HG02852 (cell line): ENCODE data around the gene SMURF1.
"Not testable (repeated sequence)": the region's sequence is repeated elsewhere in the genome, so short reads cannot be mapped to it uniquely, and the experiment has no call there.

Source experiments
- ATAC-seq: cut with Tn5 transposase; IDR thresholded peaks from one replicate; pipeline ENCODE4 v1.9.1; 2021; ENCODE audit warnings: mild to moderate bottlenecking, moderate library complexity; ENCODE audit not compliant: unreplicated experiment

SMURF1 gene

GRCh38 chr7:99061001-99061776 is 82.7 kb downstream of the SMURF1 start:
- ATAC-seq = no peak

- ATAC-seq = no peak
Observed at GRCh38 chr7:99054781-99055180, 89.1 kb downstream of the SMURF1 start.

- no peak for ATAC-seq
Observed at GRCh38 chr7:99050971-99051370, 92.9 kb downstream of the SMURF1 start.

- ATAC-seq = no peak
Observed at GRCh38 chr7:99047526-99048077, 96.3 kb downstream of the SMURF1 start.

GRCh38 chr7:99046722-99047121 is 97.2 kb downstream of the SMURF1 start:
- ATAC-seq = no peak

- ATAC-seq = not testable (repeated sequence)
Observed at GRCh38 chr7:99046262-99046661, 97.6 kb downstream of the SMURF1 start.

GRCh38 chr7:99044858-99045257 is 99.0 kb downstream of the SMURF1 start:
- ATAC-seq = not testable (repeated sequence)

GRCh38 chr7:99042957-99043356 is 101.0 kb downstream of the SMURF1 start:
- ATAC-seq = no peak

- ATAC-seq = no peak
Observed at GRCh38 chr7:99041526-99041925, 102.4 kb downstream of the SMURF1 start.

- ATAC-seq = no peak
Observed at GRCh38 chr7:99040104-99040958, 103.6 kb downstream of the SMURF1 start.

- ATAC-seq = no peak
Observed at GRCh38 chr7:99039384-99039891, 104.5 kb downstream of the SMURF1 start.

- no peak for ATAC-seq
Observed at GRCh38 chr7:99038086-99038855, 105.6 kb downstream of the SMURF1 start.

- no peak for ATAC-seq
Observed at GRCh38 chr7:99037327-99037940, 106.5 kb downstream of the SMURF1 start.

GRCh38 chr7:99036546-99037111 is 107.3 kb downstream of the SMURF1 start:
- no peak for ATAC-seq

- ATAC-seq = no peak
Observed at GRCh38 chr7:99035723-99036545, 108.0 kb downstream of the SMURF1 start.

- ATAC-seq = no peak
Observed at GRCh38 chr7:99034932-99035722, 108.8 kb downstream of the SMURF1 start.

- ATAC-seq = no peak
Observed at GRCh38 chr7:99033765-99034164, 110.1 kb downstream of the SMURF1 start.

- no peak for ATAC-seq
Observed at GRCh38 chr7:99032928-99033327, 111.0 kb downstream of the SMURF1 start.
